Stimulated activated CD4-positive, alpha-beta T cell treated with anti-CD3 and anti-CD28 coated beads, Interleukin-2, amount 100 ng/mL, for 4 hours (primary cell): ENCODE data around the gene SLC37A3.
"Not testable (repeated sequence)": the region's sequence is repeated elsewhere in the genome, so short reads cannot be mapped to it uniquely, and the experiment has no call there.

ENCODE experiments used
- DNase-seq: peaks from one replicate; pipeline ENCODE4 v3.0.0-alpha.2; 2020; ENCODE audit warnings: low read depth

Gene SLC37A3

DNA sequence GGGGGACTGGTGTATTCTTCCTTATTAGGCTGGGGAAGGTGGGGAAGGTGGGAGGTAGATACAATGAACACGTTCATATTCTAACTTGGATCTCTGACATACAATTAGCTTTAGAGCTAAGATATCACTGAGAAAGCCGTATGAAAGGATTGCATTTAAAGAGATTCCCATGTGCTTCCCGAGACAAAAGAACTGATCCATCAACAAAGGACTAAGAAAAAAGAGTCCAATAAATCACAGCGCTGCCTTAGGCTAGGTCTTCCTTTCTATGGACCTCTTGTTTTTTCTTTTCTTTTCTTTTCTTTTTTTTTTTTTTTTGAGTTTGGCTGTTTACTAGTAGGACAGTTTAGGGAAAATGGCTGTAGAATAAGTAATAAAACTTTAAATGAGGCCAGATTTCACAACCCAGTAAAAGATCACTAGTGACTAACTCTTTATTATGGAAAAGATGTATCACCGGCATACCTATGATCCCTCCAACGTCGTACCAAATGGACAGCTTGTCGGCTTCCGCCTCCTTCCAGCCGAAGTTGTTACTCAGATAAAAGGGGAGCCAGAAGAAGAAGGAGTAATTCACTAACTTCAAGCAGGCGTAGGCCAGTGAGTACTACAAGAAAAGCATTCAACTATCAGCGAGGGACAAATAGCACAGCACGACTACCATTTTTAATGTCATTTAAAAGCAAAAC lies 50.0 kb downstream of the SLC37A3 start:
- no peak for DNase-seq

DNA sequence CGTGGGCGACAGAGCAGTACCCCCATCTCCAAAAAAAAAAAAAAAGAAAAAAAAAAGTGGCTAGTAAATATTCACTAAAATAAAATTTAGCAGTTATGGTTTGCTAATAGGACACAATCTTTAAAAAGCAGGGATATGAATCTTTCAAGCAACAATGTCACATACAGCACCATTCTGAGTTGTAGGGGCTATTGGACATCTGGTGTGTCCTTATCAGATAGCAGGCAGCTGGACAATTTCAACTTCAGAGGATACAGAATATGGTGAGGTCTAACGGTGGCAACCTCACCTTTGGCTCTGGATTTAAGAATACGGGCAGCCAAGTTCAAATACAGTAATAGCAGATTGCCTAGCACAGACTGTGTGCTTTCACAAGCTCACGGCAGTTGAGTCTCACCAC lies 51.1 kb downstream of the SLC37A3 start:
- DNase-seq, result no peak

DNA sequence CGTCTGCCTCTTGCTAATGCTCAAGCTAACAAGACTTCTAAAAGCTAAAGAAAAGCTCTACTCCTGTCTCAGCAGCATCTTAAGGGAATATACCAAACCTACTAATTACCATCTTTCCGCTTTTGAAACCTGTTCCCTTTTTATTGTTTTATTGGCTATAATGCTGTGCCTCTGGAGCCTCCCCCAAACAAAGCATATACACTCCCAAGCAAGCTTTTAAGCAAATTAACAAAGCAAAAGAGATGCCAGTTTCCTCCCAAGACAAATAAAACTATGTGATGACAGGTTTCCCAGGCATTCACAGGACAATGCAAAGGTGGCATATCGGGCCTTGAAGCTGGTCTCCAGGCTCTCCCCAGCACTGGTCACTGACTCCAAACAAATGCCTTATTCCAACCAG lies 52.9 kb downstream of the SLC37A3 start:
- no peak for DNase-seq

DNA sequence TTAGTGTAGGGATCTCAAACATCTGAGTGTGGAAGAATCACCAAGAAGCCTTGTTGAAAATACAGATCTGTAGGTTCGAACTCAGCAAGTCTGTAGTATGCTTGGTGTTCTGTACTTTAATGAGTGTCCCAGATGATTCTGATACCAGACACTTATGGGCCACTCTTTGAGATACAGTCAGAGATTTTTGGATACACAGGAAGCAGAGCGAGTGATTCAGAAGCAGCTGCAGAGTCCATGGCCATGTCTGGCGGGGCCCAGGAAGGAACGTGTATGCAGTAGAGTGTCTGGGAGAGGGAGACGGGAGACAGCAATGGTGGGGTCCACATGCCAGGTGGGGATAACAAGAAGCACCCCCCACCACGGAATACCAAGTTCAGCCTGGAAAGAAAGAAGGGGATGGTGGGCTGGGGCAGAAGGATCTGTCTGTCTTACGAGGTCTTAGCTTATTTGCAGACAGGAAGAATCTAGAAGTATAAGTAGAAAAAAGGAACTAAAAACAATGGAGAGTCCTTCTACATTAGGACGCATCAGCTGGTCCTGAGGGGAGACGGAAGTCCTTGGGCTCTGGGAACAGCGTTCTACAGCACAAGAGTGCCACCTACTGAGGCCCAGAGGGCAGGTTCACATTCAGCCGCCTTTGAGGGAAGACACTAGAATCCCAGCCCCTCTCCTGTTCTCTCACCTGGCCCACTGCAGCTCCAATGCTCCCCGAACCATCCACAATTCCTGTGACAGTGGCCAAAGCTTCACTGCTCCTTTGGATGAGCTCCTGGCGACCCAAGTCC lies 55.4 kb downstream of the SLC37A3 start:
- DNase-seq, result no peak

DNA sequence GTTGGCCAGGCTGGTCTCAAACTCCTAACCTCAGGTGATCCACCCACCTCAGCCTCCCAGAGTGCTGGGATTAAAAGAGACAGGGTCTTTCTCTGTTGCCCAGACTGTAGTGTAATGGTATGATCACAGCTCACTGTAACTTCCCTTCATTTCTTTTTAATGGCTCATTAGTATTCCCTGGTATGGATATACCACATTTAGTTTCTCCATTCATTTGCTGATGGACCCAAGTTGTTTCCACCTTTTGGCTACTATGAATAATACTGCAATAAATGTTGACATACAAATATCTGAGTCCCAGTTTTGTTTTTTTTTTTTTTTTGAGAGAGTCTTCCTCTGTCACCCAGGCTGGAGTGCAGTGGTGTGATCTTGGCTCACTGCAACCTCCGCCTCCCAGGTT lies 59.4 kb downstream of the SLC37A3 start:
- not testable (repeated sequence) for DNase-seq

DNA sequence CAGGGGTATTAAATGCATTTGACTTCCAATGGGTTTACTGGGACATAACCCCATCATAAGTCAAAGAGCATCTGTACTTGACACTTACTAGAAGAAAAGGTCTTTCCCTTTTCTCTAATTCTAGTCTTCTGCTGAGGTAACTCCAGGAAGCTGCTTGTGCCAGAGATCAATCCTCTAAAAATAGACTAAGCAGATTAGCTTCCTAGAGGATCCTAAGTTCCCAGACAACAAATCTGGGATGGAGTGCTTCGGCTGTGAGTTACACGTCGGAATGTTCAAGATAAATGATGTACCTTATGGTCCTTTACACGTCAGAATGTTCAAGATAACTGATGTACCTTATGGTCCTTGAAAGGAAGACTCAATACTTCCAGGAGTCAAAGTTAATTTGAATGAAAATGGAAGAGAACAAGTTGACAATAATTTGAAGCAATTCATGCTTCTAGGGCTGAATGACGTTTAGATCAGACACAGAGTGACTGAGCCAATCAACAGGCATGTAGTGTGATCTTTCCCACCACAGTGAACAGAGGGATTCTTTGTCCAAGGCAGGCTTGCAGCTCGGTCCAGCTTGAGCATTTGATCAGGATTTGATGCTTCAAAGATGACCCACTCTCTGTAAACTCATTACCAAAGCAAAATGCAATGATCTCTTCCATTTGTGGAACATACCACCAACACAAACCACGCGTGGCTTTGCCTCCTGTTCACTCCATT lies 63.8 kb downstream of the SLC37A3 start:
- no peak for DNase-seq

DNA sequence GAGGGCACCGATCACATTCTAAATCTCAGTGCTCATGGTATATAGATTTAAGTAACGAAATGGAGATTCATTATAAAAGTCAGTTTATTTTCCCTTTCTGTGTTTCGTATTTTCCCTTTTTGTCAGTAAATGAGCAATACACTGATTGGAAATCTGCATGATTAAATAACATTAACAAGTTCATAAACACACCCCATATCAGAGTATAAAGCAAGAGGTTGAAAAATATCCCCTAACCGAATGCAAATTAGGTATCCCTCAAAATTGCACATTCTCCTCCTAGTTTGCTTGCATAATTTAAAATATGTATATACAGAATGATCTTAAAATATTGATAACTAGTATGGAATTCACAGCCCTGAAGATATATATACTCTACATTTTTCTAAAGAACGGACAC lies 64.6 kb downstream of the SLC37A3 start:
- no peak for DNase-seq

DNA sequence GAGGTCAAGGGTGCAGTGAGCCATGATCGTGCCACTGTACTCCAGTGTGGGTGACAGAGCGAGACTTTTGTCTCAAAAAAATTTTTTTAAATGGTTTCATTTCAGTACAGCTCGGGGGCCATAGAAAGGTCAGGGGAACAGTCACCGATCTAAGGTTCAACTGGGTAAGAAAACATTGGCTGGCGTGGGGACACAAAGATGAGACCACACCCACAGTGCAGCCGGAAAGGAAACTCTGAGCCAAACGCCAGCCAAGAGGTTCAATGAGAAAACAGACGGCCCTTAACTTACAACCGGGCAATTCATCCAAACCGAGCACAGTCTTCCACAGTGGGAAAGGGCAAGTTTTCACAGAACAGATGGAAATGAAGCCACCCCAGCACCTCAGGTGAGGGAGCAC lies 65.1 kb downstream of the SLC37A3 start:
- DNase-seq, result no peak

DNA sequence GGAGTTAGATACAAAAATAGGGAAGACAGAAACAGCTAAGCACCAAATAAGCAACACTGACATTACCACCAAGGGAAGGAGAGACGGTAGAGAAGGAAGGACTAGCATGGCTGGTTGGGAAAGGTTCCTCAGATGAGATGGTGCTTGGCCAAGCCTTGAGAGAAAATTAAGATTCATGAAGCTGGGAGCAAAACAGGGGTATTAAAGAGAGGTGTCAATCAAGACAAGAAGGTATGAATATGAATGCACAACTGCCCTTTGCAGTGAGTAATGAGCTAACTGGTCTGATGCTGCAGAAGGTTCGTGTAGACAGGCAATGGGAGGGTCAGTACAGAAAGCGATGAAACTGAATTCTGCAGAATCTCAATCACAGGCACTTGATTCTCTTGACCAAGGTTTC lies 67.7 kb downstream of the SLC37A3 start:
- no peak for DNase-seq

DNA sequence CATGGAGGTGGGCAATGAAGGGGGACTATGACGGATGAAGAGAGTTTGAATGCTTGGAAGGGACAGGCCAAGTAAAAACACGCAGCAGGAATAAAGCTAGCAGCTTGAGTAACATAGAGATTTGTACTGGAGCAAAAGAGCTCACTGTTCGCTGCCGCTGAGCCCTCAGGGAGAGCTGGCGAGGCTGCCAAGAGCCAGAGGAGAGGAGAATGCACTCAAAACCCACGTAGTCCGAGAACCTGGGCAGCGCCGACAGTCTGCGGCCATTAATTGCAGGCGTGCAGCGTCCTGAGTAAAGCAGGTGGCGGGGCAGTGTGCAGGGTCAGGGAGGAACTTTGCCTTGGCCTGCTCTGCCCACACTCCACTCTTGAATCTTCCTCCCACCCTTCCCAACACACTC lies 68.2 kb downstream of the SLC37A3 start:
- no peak for DNase-seq

DNA sequence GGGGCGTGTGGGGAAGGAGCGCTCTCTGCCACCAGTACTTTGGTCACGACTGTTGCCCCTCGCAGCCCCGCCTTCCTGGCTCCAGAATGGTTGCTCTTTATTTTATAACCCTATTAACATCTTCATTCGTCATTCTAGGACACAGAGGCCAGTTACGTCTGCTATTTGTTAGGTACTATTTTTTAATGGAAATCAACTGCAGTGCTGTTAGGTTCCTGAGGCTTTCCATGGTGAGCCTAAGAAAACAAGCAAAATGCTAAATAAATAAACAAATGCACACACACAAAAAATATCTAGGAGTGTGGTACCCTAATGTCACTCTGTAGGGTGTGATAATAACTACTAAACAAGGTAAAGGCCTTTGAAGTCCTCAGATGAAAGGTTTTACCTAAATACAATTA lies 71.1 kb downstream of the SLC37A3 start:
- DNase-seq, result no peak

DNA sequence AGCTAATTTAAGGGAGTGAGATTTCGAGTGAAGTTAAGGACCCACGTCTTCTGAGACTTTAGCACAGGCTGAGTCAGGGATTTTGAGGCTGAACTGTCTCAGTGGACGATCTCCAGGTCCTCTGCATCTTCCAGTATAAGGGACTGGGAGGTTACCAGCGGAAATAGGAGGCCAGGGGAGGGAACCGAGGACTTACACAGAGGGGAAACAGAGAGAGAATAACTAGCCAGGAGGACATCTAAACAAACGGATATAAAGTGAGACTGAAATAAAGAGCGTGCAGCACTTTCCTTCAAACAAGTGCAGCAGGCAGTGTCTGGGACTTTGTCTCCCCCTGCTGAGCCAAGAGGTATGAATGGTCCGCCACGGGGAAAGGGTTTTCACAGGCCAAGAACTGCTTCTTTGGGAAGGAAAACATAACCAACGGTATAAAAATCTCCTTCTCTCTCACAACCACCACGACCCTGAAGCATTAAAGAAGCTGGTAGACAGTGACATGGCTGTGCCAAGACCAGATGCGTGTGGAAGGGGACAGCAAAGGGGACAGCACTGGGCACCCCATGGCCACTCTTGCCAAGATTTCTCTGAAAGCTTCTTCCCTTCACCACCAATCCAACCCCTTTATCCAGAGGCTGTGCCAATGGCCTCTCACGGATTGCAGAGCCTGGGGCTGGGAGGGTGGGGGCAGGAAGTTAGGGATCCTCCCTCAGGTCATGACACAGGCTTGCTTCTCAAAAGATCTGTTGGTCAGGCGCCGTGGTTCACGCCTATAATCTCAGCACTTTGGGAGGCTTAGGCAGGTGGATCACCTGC lies 72.0 kb downstream of the SLC37A3 start:
- DNase-seq, result peak; percentile 26

DNA sequence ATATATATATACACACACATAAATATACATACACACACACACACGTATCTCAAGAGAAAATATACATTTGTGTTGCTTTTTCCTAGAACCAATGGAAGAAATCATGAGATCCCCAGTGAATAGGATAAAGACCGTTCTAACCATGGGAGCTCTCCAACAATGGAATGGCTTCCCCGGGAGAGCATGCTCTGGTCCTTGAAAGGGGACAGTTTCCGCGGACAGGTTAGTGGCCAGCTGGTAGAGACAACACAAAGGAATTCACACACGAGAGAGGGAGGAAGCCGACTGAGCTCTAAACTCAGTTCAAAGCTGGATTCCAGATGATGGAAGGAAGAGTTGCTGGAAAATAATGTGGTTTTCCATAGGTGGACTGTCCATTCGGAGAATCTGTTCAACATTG lies 72.7 kb downstream of the SLC37A3 start:
- DNase-seq, result no peak

DNA sequence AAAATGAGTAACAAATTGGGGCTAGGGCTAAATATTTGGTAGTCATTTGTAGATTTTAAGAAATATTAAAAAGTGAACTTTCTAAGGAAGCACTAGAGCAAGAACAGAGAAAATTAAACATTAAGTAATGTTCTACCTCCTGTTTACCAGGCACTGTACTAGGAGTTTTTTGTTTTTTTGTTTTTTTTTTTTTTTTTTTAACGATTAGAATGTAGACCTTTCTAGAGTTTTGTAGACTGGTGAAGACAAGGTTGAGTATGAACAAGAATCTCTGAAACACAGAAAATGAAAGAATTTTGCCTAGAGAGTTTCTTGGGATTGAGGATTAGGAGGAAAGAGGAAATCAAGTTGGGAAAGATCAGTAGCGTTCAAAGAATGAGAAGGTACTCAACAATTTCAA lies 73.6 kb downstream of the SLC37A3 start:
- DNase-seq, result no peak

DNA sequence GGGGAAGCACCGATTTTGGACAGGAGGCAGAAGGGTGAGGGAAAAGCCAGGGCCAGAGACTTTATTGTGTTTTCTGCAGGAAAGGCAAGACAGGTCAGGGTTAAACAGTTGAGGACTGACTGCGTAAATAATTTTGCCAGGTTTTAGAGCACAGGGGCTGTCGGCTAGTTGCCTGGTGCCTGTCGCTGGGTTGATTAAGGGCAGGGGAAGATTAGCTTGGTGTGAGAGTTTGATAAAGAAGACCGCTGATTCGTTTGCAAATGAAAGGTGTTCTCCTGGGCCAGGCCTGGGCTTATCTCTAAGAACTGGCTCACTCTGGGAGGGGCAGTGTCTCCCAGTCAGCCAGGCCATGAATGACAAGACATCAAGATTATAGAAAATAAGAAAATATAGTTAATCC lies 75.6 kb downstream of the SLC37A3 start:
- DNase-seq, result no peak

DNA sequence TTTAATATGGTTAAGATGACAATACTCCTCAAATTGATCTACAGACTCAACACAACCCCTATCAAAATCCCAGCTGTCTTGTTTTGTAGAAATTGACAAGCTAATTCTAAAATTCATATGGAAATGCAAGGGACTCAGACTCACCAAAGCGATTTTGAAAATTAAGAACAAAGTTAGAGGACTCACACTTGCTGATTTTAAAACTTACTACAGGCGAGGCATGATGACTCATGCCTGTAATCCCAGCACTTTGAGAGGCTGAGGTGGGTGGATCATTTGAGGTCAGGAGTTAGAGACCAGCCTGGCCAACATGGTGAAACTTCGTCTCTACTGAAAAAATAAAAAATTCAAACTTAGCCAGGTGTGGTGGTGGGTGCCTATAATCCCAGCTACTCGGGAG lies 78.3 kb downstream of the SLC37A3 start:
- not testable (repeated sequence) for DNase-seq

DNA sequence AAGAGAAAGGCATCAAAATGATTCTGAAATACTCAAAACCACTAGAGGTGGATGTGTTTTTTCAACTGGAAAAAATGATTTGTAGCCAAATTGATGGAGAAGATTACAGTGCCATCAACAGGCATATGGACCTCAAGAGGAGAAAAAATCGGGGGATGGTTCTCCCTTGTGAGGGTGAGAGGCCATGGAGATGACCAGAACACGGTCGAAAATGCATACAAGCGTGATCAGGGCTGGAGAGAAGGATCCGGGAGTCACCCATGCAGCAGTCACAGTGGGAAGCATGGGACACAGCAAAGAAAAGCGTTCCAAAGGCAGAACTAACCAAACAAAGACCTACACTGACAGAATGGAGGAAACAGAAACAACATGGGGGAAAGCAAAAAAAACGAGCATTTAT lies 80.3 kb downstream of the SLC37A3 start:
- no peak for DNase-seq

DNA sequence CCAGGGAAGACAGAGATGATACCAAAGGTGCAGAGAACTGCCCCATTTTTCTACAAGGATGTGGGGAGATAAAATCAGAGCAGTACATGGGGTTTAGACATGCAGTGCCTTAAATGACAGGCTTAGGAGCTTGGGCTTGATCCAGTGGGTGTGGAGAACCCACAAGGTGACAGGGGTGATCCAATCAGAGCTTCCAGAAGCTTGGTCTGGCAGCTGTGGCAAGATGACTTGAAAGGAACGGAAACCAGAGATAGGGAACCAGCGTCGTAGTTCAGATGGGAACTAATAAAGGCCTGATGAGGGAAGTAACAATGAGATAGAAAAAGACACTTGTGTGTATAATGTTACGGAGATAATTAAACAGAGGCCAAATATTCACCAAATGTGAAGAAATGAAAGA lies 80.7 kb downstream of the SLC37A3 start:
- DNase-seq, result no peak

DNA sequence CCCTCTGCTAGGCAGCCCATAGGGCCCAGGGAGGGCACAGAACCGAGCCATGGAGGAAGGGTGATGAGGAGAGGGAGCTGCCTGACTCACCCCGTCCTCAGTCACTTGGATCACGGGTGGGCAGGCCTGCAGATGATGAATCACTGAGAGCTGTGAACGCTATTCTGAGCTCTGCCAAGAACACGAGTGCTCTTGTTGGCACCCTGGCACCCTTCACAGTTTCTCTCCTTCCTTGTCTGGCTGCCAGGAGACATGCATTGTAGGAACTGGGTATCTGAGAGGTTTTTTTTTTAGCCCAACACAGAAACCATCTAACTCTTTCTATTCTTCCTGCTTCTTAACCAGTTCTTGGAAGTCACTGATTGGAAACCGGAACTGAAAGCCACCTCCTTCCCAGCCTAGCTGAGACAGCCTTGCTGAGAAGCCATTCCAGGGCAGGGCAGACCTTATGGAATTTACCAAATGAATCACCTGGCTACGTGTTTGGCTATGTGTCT lies 82.1 kb downstream of the SLC37A3 start:
- no peak for DNase-seq

DNA sequence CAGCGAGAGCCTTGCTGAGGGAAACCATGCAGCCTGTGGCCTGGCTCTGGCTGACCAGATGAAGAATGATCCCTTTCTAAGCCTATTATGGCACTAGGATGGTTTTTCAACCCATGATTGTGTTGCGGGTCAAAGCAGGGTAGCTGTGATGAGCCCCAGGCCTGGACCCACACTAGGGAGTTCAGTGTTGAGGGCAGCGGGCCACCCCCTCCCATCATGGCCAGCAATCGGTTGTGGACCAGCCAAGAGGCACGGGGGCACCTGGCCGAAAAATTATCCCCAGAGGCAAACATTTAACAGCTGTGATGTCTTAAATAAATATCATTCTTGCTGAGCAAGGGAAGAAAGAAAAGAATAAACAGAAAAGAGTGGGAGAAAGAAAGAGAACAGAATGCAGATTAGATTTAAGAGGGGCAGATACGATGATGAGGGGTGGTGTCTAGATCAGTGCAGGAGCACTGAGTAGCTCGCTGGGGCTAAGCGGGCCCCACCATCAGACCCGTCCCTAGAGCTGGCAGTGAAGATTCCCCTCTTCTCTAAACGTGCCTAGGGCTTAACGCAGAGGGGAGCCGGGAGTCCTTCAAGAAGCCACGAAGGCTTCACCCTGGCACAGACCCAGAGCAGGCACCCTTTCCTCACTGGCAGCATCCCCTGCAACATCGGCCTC lies 82.7 kb downstream of the SLC37A3 start:
- DNase-seq, result no peak
